Immature natural killer cell (primary cell): ENCODE results near the gene EIF2B1. TPM values are rescaled to one million over a fixed set of nuclear protein-coding genes. Genes with fewer than 3 reads are reported as not detected.
"Not testable (repeated sequence)": the region's sequence is repeated elsewhere in the genome, so short reads cannot be mapped to it uniquely, and the experiment has no call there.

ENCODE experiments used
- DNase-seq, 3 donors: peaks; one replicate each; pipeline ENCODE4 v3.0.0; 2022; ENCODE audit warnings: mixed read lengths in 1 of 3
- H3K27ac Mint-ChIP-seq, 6 donors: one replicate each; pipeline ENCODE4 v1.8.0; 2020; ENCODE audit warnings: mixed read lengths in 6 of 6, mild to moderate bottlenecking in 5 of 6, inconsistent platforms in 4 of 6, moderate library complexity in 3 of 6
- H3K27me3 Mint-ChIP-seq, 3 donors: one replicate each; pipeline ENCODE4 v1.8.0; 2020 to 2021; ENCODE audit warnings: low read depth in 3 of 3, mild to moderate bottlenecking in 3 of 3, mixed read lengths in 3 of 3, moderate library complexity in 3 of 3, inconsistent platforms in 1 of 3
- H3K36me3 Mint-ChIP-seq, 3 donors: one replicate each; pipeline ENCODE4 v1.8.0; 2020; ENCODE audit warnings: mixed read lengths in 3 of 3, inconsistent platforms in 2 of 3, mild to moderate bottlenecking in 2 of 3
- H3K4me1 Mint-ChIP-seq, 2 donors: one replicate each; pipeline ENCODE4 v1.8.0; 2020; ENCODE audit warnings: inconsistent platforms in 2 of 2, mild to moderate bottlenecking in 2 of 2, mixed read lengths in 2 of 2, moderate library complexity in 1 of 2
- H3K4me3 Mint-ChIP-seq, 5 donors: one replicate each; pipeline ENCODE4 v1.8.0; 2020; ENCODE audit warnings: mild to moderate bottlenecking in 5 of 5, mixed read lengths in 5 of 5, inconsistent platforms in 3 of 5, moderate library complexity in 3 of 5
- H3K9me3 Mint-ChIP-seq, 6 donors: one replicate each; pipeline ENCODE4 v1.8.0; 2020; ENCODE audit warnings: mild to moderate bottlenecking in 6 of 6, mixed read lengths in 6 of 6, inconsistent platforms in 4 of 6, moderate library complexity in 3 of 6
- polyA plus RNA-seq, 3 donors: library from polyadenylated mRNA; unstranded; fragments of 300-500 nt; fragmentation: Illumina TruSeq; gene quantifications; one replicate each; pipeline ENCODE4 v1.2.3, GENCODE V29; 2021

EIF2B1 gene
- polyA plus RNA-seq, 3 donors from 2014 or later: 71.4 to 98.1 (median 75.2) TPM

GRCh38 chr12:123603495-123603894 lies 30.0 kb downstream of the EIF2B1 start:
- peak overlapping the region in 2 of 5 donors; percentile 5 to 93 for H3K4me3 Mint-ChIP-seq
- H3K27ac Mint-ChIP-seq: peak overlapping the region in 1 of 6 donors; percentile 34
- H3K36me3 Mint-ChIP-seq: peaks cover 13 to 19% (median 17%) of the 10 kb centered on the region in 3 donors
- H3K27me3 Mint-ChIP-seq, DNase-seq, H3K9me3 Mint-ChIP-seq: not testable (repeated sequence)
- H3K4me1 Mint-ChIP-seq: peaks cover 34 to 52% of the 10 kb centered on the region in 2 donors

GRCh38 chr12:123602651-123603195 lies 30.8 kb downstream of the EIF2B1 start:
- peaks cover 0 to 7% (median 6%) of the 10 kb centered on the region in 3 donors for H3K27me3 Mint-ChIP-seq
- no peaks in the 10 kb centered on the region for H3K9me3 Mint-ChIP-seq
- DNase-seq: no peak
- peaks cover 8 to 13% (median 11%) of the 10 kb centered on the region in 3 donors for H3K36me3 Mint-ChIP-seq
- peak overlapping the region; percentile 93 to 97 (median 93) for H3K4me3 Mint-ChIP-seq
- H3K27ac Mint-ChIP-seq: peak overlapping the region; percentile 76 to 91 (median 86)
- peaks cover 33 to 49% of the 10 kb centered on the region in 2 donors for H3K4me1 Mint-ChIP-seq

GRCh38 chr12:123601602-123602489 lies 31.6 kb downstream of the EIF2B1 start, which contains the start of gene DDX55:
TSS of gene DDX55 (plus strand) at chr12:123602099. CDS start at chr12:123602149, 50 bp downstream.
- Mint-ChIP-seq H3K4me3 (peak within 1 kb of the TSS; percentile 93 to 97 (median 93)), H3K36me3 (peaks cover 6 to 9% (median 9%) of the 10 kb centered on the region in 3 donors), H3K27ac (peak within 1 kb of the TSS; percentile 76 to 94 (median 90)), H3K4me1 (peaks cover 33 to 40% of the 10 kb centered on the region in 2 donors), H3K9me3 (no peaks in the 10 kb centered on the region), H3K27me3 (peaks cover 0 to 7% (median 6%) of the 10 kb centered on the region in 3 donors)
- peak; percentile 79 to 87 (median 84) for DNase-seq

- peaks cover 0 to 7% (median 6%) of the 10 kb centered on the region in 3 donors for H3K27me3 Mint-ChIP-seq
- H3K36me3 Mint-ChIP-seq: peaks cover 4 to 12% (median 7%) of the 10 kb centered on the region in 3 donors
- H3K9me3 Mint-ChIP-seq: no peaks in the 10 kb centered on the region
- DNase-seq: no peak
- peak overlapping the region; percentile 49 to 76 (median 66) for H3K4me3 Mint-ChIP-seq
- H3K4me1 Mint-ChIP-seq: peaks cover 32 to 45% of the 10 kb centered on the region in 2 donors
- H3K27ac Mint-ChIP-seq: peak overlapping the region in 4 of 6 donors; percentile 8 to 81 (median 43)
These were observed 33.8 kb downstream of the EIF2B1 start for GRCh38 chr12:123599721-123600120.

GRCh38 chr12:123599310-123599709 lies 34.2 kb downstream of the EIF2B1 start:
- no peak for DNase-seq
- Mint-ChIP-seq H3K27ac (peak overlapping the region; percentile 5 to 85 (median 51)), H3K36me3 (peaks cover 4 to 12% (median 7%) of the 10 kb centered on the region in 3 donors), H3K4me1 (peaks cover 31 to 45% of the 10 kb centered on the region in 2 donors), H3K4me3 (peak overlapping the region; percentile 34 to 76 (median 66)), H3K27me3 (peaks cover 0 to 7% (median 6%) of the 10 kb centered on the region in 3 donors), H3K9me3 (no peaks in the 10 kb centered on the region)

GRCh38 chr12:123598522-123598921 lies 35.0 kb downstream of the EIF2B1 start:
- peak overlapping the region in 1 of 6 donors; percentile 55 for H3K27ac Mint-ChIP-seq
- no peaks in the 10 kb centered on the region for H3K9me3 Mint-ChIP-seq
- no peak overlapping the region for H3K4me3 Mint-ChIP-seq
- peaks cover 2 to 7% (median 6%) of the 10 kb centered on the region in 3 donors for H3K27me3 Mint-ChIP-seq
- H3K4me1 Mint-ChIP-seq: peaks cover 29 to 45% of the 10 kb centered on the region in 2 donors
- DNase-seq: no peak
- peaks cover 4 to 12% (median 7%) of the 10 kb centered on the region in 3 donors for H3K36me3 Mint-ChIP-seq

- H3K36me3 Mint-ChIP-seq: peaks cover 0 to 14% (median 9%) of the 10 kb centered on the region in 3 donors
- DNase-seq: no peak
- no peak overlapping the region for H3K4me3 Mint-ChIP-seq
- no peaks in the 10 kb centered on the region for H3K9me3 Mint-ChIP-seq
- no peak overlapping the region for H3K27ac Mint-ChIP-seq
- H3K4me1 Mint-ChIP-seq: peaks cover 24 to 38% of the 10 kb centered on the region in 2 donors
- H3K27me3 Mint-ChIP-seq: peaks cover 2 to 4% (median 3%) of the 10 kb centered on the region in 3 donors
These were observed 36.4 kb downstream of the EIF2B1 start for GRCh38 chr12:123597100-123597499.

- DNase-seq: no peak
- Mint-ChIP-seq H3K27me3 (peaks cover 0 to 2% (median 1%) of the 10 kb centered on the region in 3 donors), H3K27ac (peak overlapping the region in 1 of 6 donors; percentile 46), H3K36me3 (peaks cover 0 to 23% (median 11%) of the 10 kb centered on the region in 3 donors), H3K9me3 (no peaks in the 10 kb centered on the region), H3K4me3 (no peak overlapping the region), H3K4me1 (peaks cover 19 to 34% of the 10 kb centered on the region in 2 donors)
These were observed 37.8 kb downstream of the EIF2B1 start for GRCh38 chr12:123595729-123596128.

- Mint-ChIP-seq H3K4me1 (peaks cover 33 to 58% of the 10 kb centered on the region in 2 donors), H3K36me3 (peaks cover 8 to 32% (median 11%) of the 10 kb centered on the region in 3 donors), H3K9me3 (no peaks in the 10 kb centered on the region), H3K27me3 (peaks cover 0 to 2% (median 0%) of the 10 kb centered on the region in 3 donors), H3K4me3 (no peak overlapping the region), H3K27ac (peak overlapping the region in 4 of 6 donors; percentile 10 to 71 (median 68))
- no peak for DNase-seq
These were observed 41.6 kb downstream of the EIF2B1 start for GRCh38 chr12:123591702-123592481.

GRCh38 chr12:123580772-123581171 lies 52.7 kb downstream of the EIF2B1 start:
- Mint-ChIP-seq H3K4me3 (no peak overlapping the region), H3K27me3 (peaks cover 8 to 13% (median 8%) of the 10 kb centered on the region in 3 donors), H3K9me3 (no peaks in the 10 kb centered on the region), H3K4me1 (peaks cover 19 to 25% of the 10 kb centered on the region in 2 donors), H3K36me3 (peaks cover 0 to 3% (median 0%) of the 10 kb centered on the region in 3 donors), H3K27ac (no peak overlapping the region)
- DNase-seq: no peak

GRCh38 chr12:123578829-123579228 lies 54.7 kb downstream of the EIF2B1 start:
- H3K36me3 Mint-ChIP-seq, H3K27me3 Mint-ChIP-seq, H3K4me3 Mint-ChIP-seq, H3K27ac Mint-ChIP-seq, DNase-seq, H3K9me3 Mint-ChIP-seq: not testable (repeated sequence)
- H3K4me1 Mint-ChIP-seq: peaks cover 10 to 16% of the 10 kb centered on the region in 2 donors

GRCh38 chr12:123578243-123578642 lies 55.2 kb downstream of the EIF2B1 start:
- H3K4me3 Mint-ChIP-seq: no peak overlapping the region
- no peak overlapping the region for H3K27ac Mint-ChIP-seq
- H3K36me3 Mint-ChIP-seq: peaks cover 0 to 3% (median 0%) of the 10 kb centered on the region in 3 donors
- peaks cover 1 to 5% (median 3%) of the 10 kb centered on the region in 3 donors for H3K27me3 Mint-ChIP-seq
- peaks cover 10 to 11% of the 10 kb centered on the region in 2 donors for H3K4me1 Mint-ChIP-seq
- no peaks in the 10 kb centered on the region for H3K9me3 Mint-ChIP-seq
- DNase-seq: no peak

- no peak overlapping the region for H3K27ac Mint-ChIP-seq
- peaks cover 0 to 6% (median 1%) of the 10 kb centered on the region in 3 donors for H3K27me3 Mint-ChIP-seq
- no peak overlapping the region for H3K4me3 Mint-ChIP-seq
- DNase-seq: no peak
- H3K36me3 Mint-ChIP-seq: peaks cover 0 to 3% (median 0%) of the 10 kb centered on the region in 3 donors
- no peaks in the 10 kb centered on the region for H3K9me3 Mint-ChIP-seq
- H3K4me1 Mint-ChIP-seq: no peaks in the 10 kb centered on the region
These were observed 56.9 kb downstream of the EIF2B1 start for GRCh38 chr12:123576611-123577010.
